GM12892 (cell line): ENCODE data around the gene CFAP107.
"Not testable (repeated sequence)": the region's sequence is repeated elsewhere in the genome, so short reads cannot be mapped to it uniquely, and the experiment has no call there.

Experiments
- DNase-seq: peaks from one replicate; pipeline ENCODE4 v3.0.0; 2011; ENCODE audit not compliant: insufficient read length
- FAIRE-seq: peaks from 2 replicates; lab custom pipeline; 2011; peaks lifted over from hg19 to GRCh38; lab: Jason Lieb, UNC
- POLR2A ChIP-seq: IDR thresholded peaks from 2 replicates; pipeline ENCODE4 v1.6.1; 2011; ENCODE audit warnings: low read depth, low read length, control low read depth
- POLR2AphosphoS5 ChIP-seq: IDR thresholded peaks from 2 replicates; pipeline ENCODE4 v1.6.1; 2011; ENCODE audit warnings: low read depth, low read length, control low read depth
- TAF1 ChIP-seq: IDR thresholded peaks from 2 replicates; pipeline ENCODE4 v1.6.1; 2011; ENCODE audit warnings: low read depth, mild to moderate bottlenecking, control low read depth, low read length, borderline replicate concordance

Gene CFAP107

GRCh38 chr1:12714710-12715475 lies 31.1 kb upstream of the CFAP107 start:
- DNase-seq = no peak
- TF ChIP-seq POLR2AphosphoS5 (no peak), POLR2A (no peak), TAF1 (no peak)
- FAIRE-seq = no peak

DNA sequence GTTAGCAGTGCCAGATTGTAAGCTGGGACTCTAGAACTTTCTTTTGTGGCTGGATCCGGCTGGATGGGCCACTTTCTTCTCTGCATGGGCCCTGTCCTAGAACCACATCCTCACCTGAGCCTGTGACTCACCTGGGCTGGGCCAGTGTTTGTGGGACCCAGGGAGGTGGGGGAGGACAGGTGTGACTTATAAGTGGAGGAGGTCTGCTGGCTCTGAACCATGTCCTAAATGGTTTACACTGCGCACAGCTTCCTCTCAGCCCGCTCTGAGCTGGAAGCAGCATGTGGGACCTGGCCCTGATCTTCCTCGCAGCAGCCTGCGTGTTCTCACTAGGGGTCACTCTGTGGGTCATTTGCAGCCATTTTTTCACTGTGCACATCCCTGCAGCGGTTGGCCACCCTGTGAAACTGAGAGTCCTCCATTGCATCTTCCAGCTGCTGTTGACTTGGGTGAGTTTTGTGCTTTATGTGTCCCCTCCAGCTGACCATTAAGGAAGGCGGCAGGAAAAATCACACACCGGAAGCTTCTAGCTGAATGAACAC lies 30.0 kb upstream of the CFAP107 start, which contains the start of gene AADACL3:
TSS of gene AADACL3 (plus strand) at position 215 of the 542 bp plus-strand sequence. CDS start at position 282, 67 bp downstream.
- no peak for TF ChIP-seq POLR2AphosphoS5
- no peak for TF ChIP-seq TAF1
- TF ChIP-seq POLR2A = no peak
- DNase-seq (no peak), FAIRE-seq (no peak)

DNA sequence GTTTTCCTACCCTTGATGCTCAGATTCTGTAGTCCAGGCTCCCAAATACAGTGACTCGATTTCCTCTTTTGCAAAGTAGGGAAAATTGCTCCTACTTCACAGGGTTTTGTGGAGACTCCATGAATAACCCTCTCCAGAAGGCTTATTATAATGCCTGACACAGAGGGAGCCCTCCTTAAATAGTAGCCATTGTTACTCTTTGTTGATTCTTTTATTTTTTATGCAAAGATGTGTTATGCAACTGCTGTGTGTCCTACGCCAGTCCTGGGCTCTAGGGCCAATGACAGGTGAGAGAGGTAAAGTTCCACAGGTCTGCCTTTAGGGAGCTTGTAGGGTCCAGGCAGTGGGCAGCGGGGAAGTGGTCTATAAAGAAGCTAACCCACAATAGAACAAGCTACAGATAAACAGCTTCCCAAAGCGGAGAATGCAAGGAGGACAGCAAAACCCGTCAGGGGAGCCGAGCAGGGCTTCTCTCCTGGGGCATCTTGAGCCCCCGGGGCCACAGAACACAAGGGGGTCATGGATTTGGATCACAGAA lies 28.6 kb upstream of the CFAP107 start:
- TF ChIP-seq TAF1 (no peak), POLR2A (no peak)
- DNase-seq = no peak
- FAIRE-seq = no peak

- DNase-seq (no peak), FAIRE-seq (no peak)
- no peak for TF ChIP-seq TAF1
- no peak for TF ChIP-seq POLR2A
- TF ChIP-seq POLR2AphosphoS5 = no peak
These were observed 23.4 kb upstream of the CFAP107 start for GRCh38 chr1:12722626-12723025.

DNA sequence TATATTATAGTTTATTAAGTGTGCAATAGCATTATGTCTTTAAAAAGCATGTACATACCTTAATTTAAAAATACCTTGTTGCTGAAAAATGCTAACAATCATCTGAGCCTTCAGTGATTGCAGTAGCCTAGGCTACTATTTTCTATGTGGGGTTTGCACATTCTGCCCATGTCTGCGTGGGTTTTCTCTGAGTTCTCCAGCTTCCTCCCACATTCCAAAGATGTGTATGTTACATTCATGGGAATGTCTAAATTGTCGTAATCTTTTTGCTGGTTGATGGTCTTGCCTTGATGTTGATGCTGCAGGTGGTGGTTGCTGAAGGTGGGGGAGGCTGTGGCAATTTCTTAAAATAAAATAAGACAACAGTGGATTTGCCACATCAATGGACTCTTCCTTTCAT lies 17.6 kb upstream of the CFAP107 start:
- DNase-seq = no peak
- TF ChIP-seq POLR2A (no peak), POLR2AphosphoS5 (no peak), TAF1 (no peak)
- FAIRE-seq = no peak

- no peak for FAIRE-seq
- no peak for TF ChIP-seq TAF1
- TF ChIP-seq POLR2A = no peak
- TF ChIP-seq POLR2AphosphoS5 = no peak
- no peak for DNase-seq
These were observed 15.8 kb upstream of the CFAP107 start for GRCh38 chr1:12730156-12730555.

- DNase-seq, FAIRE-seq: not testable (repeated sequence)
These were observed 14.9 kb upstream of the CFAP107 start for GRCh38 chr1:12731084-12731483.

GRCh38 chr1:12734651-12735050 lies 11.3 kb upstream of the CFAP107 start:
- TF ChIP-seq POLR2AphosphoS5 = no peak
- no peak for TF ChIP-seq POLR2A
- no peak for TF ChIP-seq TAF1
- FAIRE-seq (no peak), DNase-seq (no peak)

DNA sequence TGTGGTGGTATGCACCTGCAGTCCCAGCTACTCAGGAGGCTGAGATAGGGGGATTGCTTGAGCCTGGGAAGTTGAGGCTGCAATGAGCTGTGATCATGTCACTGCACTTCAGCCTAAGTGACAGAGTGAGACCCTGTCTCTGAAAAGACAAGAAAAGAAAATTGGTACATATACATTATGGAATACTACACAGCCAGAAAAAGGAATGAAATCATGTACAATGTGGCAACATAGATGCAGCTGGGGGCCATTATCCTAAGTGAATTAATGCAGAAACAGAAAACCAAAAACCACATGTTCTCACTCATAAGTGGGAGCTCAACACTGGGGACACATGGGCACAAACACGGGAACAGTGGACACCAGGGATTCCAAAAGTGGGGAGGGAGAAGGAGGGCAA lies 7.1 kb upstream of the CFAP107 start:
- FAIRE-seq = no peak
- TF ChIP-seq POLR2AphosphoS5 (no peak), TAF1 (no peak), POLR2A (no peak)
- DNase-seq = no peak

- DNase-seq (no peak), FAIRE-seq (no peak)
- TF ChIP-seq POLR2A (no peak), POLR2AphosphoS5 (no peak), TAF1 (no peak)
These were observed 6.4 kb upstream of the CFAP107 start for GRCh38 chr1:12739613-12740012.

DNA sequence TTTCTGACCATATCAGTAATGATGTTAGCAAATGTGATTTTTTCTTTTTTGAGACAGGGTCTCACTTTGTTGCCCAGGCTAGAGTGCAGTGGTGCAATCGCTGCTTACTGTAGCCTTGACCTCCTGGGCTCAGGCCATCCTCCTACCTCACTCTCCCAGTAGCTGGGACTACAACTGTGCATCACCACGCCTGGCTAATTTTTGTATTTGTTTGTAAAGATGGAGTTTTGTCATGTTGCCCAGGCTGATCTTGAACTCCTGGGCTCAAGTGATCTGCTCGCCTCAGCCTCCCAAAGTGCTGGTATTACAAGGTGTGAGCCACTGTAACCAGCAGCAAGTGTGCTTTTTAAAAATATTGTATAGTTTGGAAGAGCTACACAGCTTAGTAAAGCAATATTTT lies 4.1 kb upstream of the CFAP107 start:
- FAIRE-seq = no peak
- DNase-seq = no peak
- no peak for TF ChIP-seq TAF1
- no peak for TF ChIP-seq POLR2A
- no peak for TF ChIP-seq POLR2AphosphoS5

- FAIRE-seq = no peak
These were observed 641 bp upstream of the CFAP107 start for GRCh38 chr1:12745126-12745991.

More at GRCh38 chr1:12745126-12745991, 641 bp upstream of the CFAP107 start:
- no peak for DNase-seq
- no peak for TF ChIP-seq POLR2A
- no peak for TF ChIP-seq TAF1
- TF ChIP-seq POLR2AphosphoS5 = no peak
